Measurements from ENCODE around the gene CITED4.

The CITED4 gene

GRCh38 chr1:40842207-40842606, 20.0 kb downstream of the CITED4 start (continued):
- TF ChIP-seq PATZ1 (CRISPR knock-in tag; IDR thresholded peaks at IDR 0.05; ENCODE audit: borderline replicate concordance): no peak

- no peak for TF ChIP-seq ISL1 (CRISPR knock-in tag; IDR thresholded peaks at IDR 0.05)
- no peak for TF ChIP-seq ZNF565 (CRISPR knock-in tag; conservative IDR thresholded peaks at IDR 0.05; ENCODE audit: low read depth)
- TF ChIP-seq CSRNP3 (CRISPR knock-in tag; IDR thresholded peaks at IDR 0.05): no peak
- TF ChIP-seq PATZ1 (CRISPR knock-in tag; IDR thresholded peaks at IDR 0.05; ENCODE audit: borderline replicate concordance): no peak
- no peak for TF ChIP-seq ZNF70 (CRISPR knock-in tag; IDR thresholded peaks at IDR 0.05)
- no peak for TF ChIP-seq RARB (CRISPR knock-in tag; IDR thresholded peaks at IDR 0.05)
- no peak for TF ChIP-seq POU6F1 (CRISPR knock-in tag; IDR thresholded peaks at IDR 0.05; ENCODE audit: borderline replicate concordance, low read depth)
- no peak for TF ChIP-seq BACH2 (CRISPR knock-in tag; IDR thresholded peaks at IDR 0.05; ENCODE audit: borderline replicate concordance)
- TF ChIP-seq SNAI2 (CRISPR knock-in tag; IDR thresholded peaks at IDR 0.05): no peak
- no peak for TF ChIP-seq CSDC2 (CRISPR knock-in tag; IDR thresholded peaks at IDR 0.05)
- no peak for TF ChIP-seq TSHZ2 (CRISPR knock-in tag; IDR thresholded peaks at IDR 0.05)
- TF ChIP-seq ZFP3 (CRISPR knock-in tag; IDR thresholded peaks at IDR 0.05): no peak
- no peak for TF ChIP-seq TOX (CRISPR knock-in tag; IDR thresholded peaks at IDR 0.05; ENCODE audit: borderline replicate concordance)
- TF ChIP-seq TCF4 (CRISPR knock-in tag; IDR thresholded peaks at IDR 0.05; ENCODE audit: borderline replicate concordance): no peak
- ATAC-seq: no peak
These were observed 20.6 kb downstream of the CITED4 start for GRCh38 chr1:40841602-40842001.

- TF ChIP-seq PPARA (CRISPR knock-in tag; IDR thresholded peaks at IDR 0.05; ENCODE audit: borderline replicate concordance) (no peak), CREB5 (CRISPR knock-in tag; IDR thresholded peaks at IDR 0.05; ENCODE audit: low read depth) (no peak), ESRRG (CRISPR knock-in tag; IDR thresholded peaks at IDR 0.05) (no peak), BACH2 (CRISPR knock-in tag; IDR thresholded peaks at IDR 0.05; ENCODE audit: borderline replicate concordance) (no peak), GLIS3 (CRISPR knock-in tag; IDR thresholded peaks at IDR 0.05) (no peak), ZFP3 (CRISPR knock-in tag; IDR thresholded peaks at IDR 0.05) (no peak), ZFP30 (CRISPR knock-in tag; IDR thresholded peaks at IDR 0.05) (no peak), RARB (CRISPR knock-in tag; IDR thresholded peaks at IDR 0.05) (no peak), POU6F1 (CRISPR knock-in tag; IDR thresholded peaks at IDR 0.05; ENCODE audit: borderline replicate concordance, low read depth) (no peak), ARNTL (CRISPR knock-in tag; IDR thresholded peaks at IDR 0.05; ENCODE audit: borderline replicate concordance, low read depth) (no peak), CSDC2 (CRISPR knock-in tag; IDR thresholded peaks at IDR 0.05) (no peak), OSR1 (CRISPR knock-in tag; IDR thresholded peaks at IDR 0.05) (no peak)
- no peak for ATAC-seq
These were observed 21.4 kb downstream of the CITED4 start for GRCh38 chr1:40840526-40841323.
